ENCODE data around the gene CACNA1D. TPM values are rescaled to one million over a fixed set of nuclear protein-coding genes. Genes with fewer than 3 reads are reported as not detected.

Gene CACNA1D
- total and polyA plus RNA-seq, 2 donors (not counting 3 experiments of a cell fraction or from before 2014, with no cell fraction given) = 0.06 TPM; not detected in 1

DNA sequence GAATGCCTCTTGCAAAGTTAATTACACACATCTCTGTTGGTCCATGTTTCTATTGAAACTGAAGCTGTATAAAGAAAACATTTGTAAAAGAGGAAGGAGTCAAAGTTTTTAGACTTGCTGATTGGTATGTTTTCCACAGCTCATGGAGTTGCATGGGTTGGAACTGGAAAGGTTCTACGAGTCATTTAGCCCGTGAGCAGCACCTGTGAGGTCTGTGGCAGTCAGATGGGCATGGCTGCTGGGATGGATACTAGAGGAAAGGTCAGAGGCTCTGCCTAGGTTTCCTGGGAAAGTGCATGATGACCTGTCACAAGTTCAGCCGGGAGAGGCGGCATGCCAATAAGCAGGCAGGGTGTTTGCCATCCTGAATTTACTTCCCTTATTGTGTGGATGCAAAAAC lies 155.4 kb downstream of the CACNA1D start:
- H4K20me1 ChIP-seq (replicated peaks; ENCODE audit: control insufficient read depth, extremely low read depth, insufficient read depth, low read length) = no peaks in the 10 kb centered on the region
- H3K79me2 ChIP-seq (ENCODE audit: control insufficient read depth, insufficient read depth, low read length) = no peaks in the 10 kb centered on the region
- CTCF ChIA-PET = no interaction called here
- no peak overlapping the region for H3K9ac ChIP-seq (replicated peaks; ENCODE audit: extremely low read depth, insufficient read depth, low read length)
- no peak overlapping the region for H3K4me2 ChIP-seq (ENCODE audit: insufficient read depth, low read length)
- no peak overlapping the region for H2AFZ ChIP-seq (ENCODE audit: low read depth, low read length)
- no peak for FAIRE-seq
- no peaks in the 10 kb centered on the region for H3K9me3 ChIP-seq (replicated peaks; ENCODE audit: control insufficient read depth, insufficient read depth, low read length)
- no TSS peak for BruUV-seq (replicated peaks)
- no peaks in the 10 kb centered on the region for H3K4me1 ChIP-seq (ENCODE audit: control insufficient read depth, extremely low read depth, insufficient read depth, low read length)
- intact Hi-C loops (cut with micrococcal nuclease) (no loop called here), dilution Hi-C loops (cut with MboI; ENCODE audit: extremely low pct_ligation_motif_present, low sequenced_read_pairs) (no loop called here)
- H3K27me3 ChIP-seq (ENCODE audit: control insufficient read depth in 2 of 2, insufficient read depth in 2 of 2, low read length in 2 of 2) = no peaks in the 10 kb centered on the region
- no peaks in the 10 kb centered on the region for H3K36me3 ChIP-seq (ENCODE audit: control insufficient read depth in 2 of 2, extremely low read depth in 1 of 2, insufficient read depth in 2 of 2, low read length in 2 of 2)
- no peak for TF ChIP-seq POLR2A (IDR thresholded peaks at IDR 0.05; ENCODE audit: low read depth, low read length)
- TF ChIP-seq, protein P1, sequence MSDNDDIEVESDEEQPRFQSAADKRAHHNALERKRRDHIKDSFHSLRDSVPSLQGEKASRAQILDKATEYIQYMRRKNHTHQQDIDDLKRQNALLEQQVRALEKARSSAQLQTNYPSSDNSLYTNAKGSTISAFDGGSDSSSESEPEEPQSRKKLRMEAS (IDR thresholded peaks at IDR 0.05; ENCODE audit: insufficient read depth, insufficient read length) = no peak
- TF ChIP-seq FOS (IDR thresholded peaks at IDR 0.05; ENCODE audit: borderline replicate concordance, insufficient read depth, low read length) = no peak
- no peak for TF ChIP-seq POLR2AphosphoS5 (IDR thresholded peaks at IDR 0.05; ENCODE audit: insufficient read depth, low read depth, low read length)
- TF ChIP-seq CTCF (IDR thresholded peaks at IDR 0.05; ENCODE audit: extremely low read depth in 1 of 2, insufficient read depth in 1 of 2, low read depth in 1 of 2, low read length in 2 of 2) = no peak
- TF ChIP-seq JUN (IDR thresholded peaks at IDR 0.05; ENCODE audit: borderline replicate concordance, insufficient read depth, insufficient read length, low read depth) = no peak
- TF ChIP-seq EZH2 (IDR thresholded peaks at IDR 0.05; ENCODE audit: borderline replicate concordance, low read depth, low read length, severe bottlenecking) = no peak
- TF ChIP-seq GATA2 (IDR thresholded peaks at IDR 0.05; ENCODE audit: insufficient read depth, insufficient read length, low read depth, low read length) = no peak
- TF ChIP-seq MYC (IDR thresholded peaks at IDR 0.05; ENCODE audit: low read depth, low read length) = no peak
- POLR2A ChIA-PET = no interaction called here
- no peak for DNase-seq (ENCODE audit: low read depth, low spot score)
- H3K27ac ChIP-seq (ENCODE audit: insufficient read depth, low read depth, low read length) = no peak overlapping the region
- no peaks in the 10 kb centered on the region for H3K9me1 ChIP-seq (replicated peaks; ENCODE audit: control insufficient read depth, extremely low read depth, insufficient read depth, low read length)
- H3K4me3 ChIP-seq (replicated peaks in 1 of 3; ENCODE audit: insufficient read depth in 1 of 3, low read depth in 1 of 3, low read length in 3 of 3) = no peak overlapping the region
